ENCODE measurements around the gene ARRDC1. TPM values are rescaled to one million over a fixed set of nuclear protein-coding genes. Genes with fewer than 3 reads are reported as not detected.
"Not testable (repeated sequence)": the region's sequence is repeated elsewhere in the genome, so short reads cannot be mapped to it uniquely, and the experiment has no call there.

ARRDC1 gene
- total RNA-seq, 1 donor from 2014 or later, result 20.0 TPM

GRCh38 chr9:137583957-137584356 lies 21.5 kb upstream of the ARRDC1 start:
- DNase-seq, result no peak

GRCh38 chr9:137586854-137587253 lies 18.6 kb upstream of the ARRDC1 start:
- no peak for DNase-seq

GRCh38 chr9:137588311-137588710 lies 17.2 kb upstream of the ARRDC1 start:
- DNase-seq, result no peak

DNA sequence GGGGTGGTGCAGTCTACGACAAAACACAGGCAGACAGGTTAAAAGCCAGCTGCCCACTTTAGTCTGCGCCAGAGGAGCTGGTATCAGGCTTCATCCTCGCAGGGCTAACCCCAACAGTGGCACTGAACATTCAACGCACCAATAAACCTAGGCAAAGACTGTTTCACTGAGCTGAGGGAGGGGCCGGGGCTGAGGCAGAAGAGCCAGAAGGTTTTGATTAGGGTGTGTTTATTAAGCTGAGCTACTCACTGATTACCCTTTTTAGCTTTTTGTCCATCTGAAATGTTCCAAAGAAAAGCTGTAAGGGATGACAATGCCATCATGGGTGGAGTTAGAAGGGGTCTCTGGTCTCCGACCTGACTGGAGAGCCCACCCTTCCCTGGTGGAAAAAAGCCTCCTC lies 16.6 kb upstream of the ARRDC1 start:
- DNase-seq, result no peak

DNA sequence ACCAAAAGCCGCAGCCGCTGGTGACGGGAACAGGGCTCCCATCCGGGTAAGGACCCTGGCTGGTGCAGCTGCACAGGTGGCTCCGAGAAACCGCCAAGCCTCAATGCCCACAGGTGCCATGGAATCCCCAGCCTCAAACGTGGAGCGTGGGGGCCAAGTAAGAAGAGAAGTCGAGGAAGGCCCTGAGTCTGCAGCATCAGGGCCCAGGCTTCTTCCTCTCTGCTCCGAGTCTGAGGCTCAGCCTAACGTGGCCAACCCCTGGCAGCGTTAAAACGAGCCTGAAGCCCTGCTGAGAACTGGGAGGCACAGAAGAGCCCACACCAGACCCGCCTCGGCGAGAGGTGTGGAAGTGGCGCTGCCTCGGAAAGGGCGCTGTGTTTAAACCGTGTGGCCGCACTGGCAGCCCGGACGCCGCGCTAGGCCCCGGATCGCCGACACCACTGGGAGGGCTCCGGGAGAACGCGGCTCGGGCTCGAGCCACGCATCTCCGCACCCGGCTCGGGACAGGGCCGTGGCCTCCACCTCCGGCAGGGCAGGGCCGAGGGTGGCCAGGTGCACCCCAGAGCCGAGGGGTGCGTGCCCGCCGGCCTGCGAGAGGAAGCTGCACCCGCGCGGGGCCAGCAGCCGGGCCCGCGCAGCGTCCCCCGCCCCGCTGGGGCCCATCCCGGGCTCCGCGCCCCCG lies 15.9 kb upstream of the ARRDC1 start:
- no peak for DNase-seq

GRCh38 chr9:137590123-137590468 lies 15.4 kb upstream of the ARRDC1 start:
- DNase-seq, result no peak

DNA sequence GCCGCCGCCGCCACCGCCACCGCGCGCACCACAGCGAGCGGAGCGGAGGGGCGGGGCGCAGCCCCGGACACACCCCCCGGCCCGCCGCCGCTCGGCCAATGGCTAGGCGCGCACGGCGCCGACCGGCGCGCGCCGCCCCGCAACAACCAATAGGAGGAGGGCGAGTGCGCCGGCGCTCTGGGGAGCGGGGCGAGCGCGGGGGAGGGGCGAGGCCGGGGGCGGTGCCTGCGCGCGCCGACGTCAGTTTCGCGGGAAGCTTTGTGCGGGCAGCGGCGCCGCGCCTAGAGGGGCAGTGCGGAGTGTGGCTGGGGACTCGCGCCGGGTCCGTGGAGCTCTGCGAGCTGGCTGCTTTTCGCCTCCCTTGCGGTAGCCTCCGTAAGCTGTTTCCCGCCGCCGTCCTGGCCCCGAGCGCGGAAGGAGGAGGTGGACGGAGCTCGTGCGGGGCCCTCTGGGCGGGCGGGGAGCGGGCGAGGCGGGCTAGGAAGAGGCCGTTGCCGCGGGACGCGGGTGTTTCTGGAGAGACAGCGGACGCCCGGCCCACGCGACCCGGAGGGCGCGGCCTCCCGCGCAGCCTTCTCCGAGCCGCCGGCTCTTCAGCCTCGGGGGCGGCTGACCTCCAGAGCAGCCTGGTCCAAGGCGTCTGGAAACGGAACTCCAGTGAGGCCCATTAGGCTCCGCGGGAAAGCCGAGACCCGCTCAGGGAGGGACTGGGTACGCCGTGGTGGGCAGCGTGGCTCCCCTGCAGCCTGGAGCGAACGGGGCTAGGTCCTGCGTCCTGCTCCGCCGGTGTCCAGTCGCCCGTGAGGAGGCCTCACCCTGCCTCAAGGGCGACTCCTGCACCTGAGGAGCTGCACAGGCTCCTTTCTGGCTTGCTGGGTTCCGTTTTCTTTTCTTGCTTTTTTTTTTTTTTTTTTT lies 14.8 kb upstream of the ARRDC1 start, which contains the start of gene ZMYND19:
ZMYND19 (minus strand) TSS at position 44 of the 915 bp plus-strand sequence. CDS start 249 bp downstream, outside the sequence.
- DNase-seq, result peak; percentile 95

DNA sequence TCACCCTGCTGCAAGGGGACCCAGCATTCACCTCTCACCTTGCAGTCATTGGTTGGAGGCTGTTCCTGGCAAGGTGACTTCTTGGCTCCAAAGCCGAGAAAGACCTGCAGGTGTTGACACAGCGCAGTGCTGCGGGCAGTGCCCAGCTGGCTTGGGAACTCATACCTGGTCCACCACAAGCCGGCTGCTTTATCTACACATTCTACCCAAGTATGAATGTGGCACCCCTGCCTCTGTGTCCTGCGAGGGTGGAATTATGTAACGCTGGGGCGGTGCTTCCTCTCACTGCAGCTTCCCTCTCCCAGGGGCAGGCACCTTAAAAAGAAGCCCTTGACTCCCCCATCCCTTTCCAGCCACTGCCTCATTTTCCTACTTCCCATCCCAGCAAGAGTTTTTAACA lies 12.7 kb upstream of the ARRDC1 start:
- no peak for DNase-seq

DNA sequence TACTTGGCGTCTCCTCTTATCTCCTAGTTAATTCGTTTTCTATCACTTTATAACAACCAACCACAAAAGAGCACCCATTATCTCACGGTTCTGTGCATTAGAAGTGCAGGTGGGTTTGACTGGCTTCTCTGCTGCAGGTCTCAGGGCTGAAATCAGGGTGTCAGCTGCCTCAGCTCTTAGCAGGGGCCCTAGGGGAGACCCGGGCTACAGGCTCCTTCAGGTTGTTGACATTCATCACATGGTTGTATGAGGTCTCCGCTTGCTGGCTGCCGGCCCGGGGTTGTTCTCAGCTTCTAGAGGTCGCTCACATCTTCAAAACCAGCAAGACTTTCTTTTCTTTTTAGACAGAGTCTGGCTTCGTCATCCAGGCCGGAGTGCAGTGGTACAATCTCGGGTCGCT lies 12.3 kb upstream of the ARRDC1 start:
- no peak for DNase-seq

DNA sequence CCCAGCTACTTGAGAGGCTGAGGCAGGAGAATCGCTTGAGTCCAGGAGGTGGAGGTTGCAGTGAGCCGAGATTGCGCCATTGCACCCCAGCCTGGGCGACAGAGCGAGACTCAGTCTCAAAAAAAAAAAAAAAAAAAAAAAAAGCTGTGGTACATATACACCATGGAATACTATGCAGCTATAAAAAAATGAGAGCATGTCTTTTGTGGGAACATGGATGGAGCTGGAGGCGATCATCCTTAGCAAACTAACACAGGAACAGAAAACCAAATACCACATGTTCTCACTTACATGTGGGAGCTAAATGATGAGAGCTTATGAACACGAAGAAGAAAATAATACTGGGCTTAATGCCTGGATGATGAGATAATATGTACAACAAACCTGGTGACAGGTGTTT lies 8.9 kb upstream of the ARRDC1 start:
- DNase-seq, result not testable (repeated sequence)

GRCh38 chr9:137598943-137599342 lies 6.5 kb upstream of the ARRDC1 start:
- DNase-seq, result no peak

- no peak for DNase-seq
Measured at GRCh38 chr9:137602661-137603060, 2.8 kb upstream of the ARRDC1 start.

GRCh38 chr9:137603879-137604278 lies 1.6 kb upstream of the ARRDC1 start:
- no peak for DNase-seq

- DNase-seq, result peak; percentile 28
Measured at GRCh38 chr9:137604345-137605086, 970 bp upstream of the ARRDC1 start.

DNA sequence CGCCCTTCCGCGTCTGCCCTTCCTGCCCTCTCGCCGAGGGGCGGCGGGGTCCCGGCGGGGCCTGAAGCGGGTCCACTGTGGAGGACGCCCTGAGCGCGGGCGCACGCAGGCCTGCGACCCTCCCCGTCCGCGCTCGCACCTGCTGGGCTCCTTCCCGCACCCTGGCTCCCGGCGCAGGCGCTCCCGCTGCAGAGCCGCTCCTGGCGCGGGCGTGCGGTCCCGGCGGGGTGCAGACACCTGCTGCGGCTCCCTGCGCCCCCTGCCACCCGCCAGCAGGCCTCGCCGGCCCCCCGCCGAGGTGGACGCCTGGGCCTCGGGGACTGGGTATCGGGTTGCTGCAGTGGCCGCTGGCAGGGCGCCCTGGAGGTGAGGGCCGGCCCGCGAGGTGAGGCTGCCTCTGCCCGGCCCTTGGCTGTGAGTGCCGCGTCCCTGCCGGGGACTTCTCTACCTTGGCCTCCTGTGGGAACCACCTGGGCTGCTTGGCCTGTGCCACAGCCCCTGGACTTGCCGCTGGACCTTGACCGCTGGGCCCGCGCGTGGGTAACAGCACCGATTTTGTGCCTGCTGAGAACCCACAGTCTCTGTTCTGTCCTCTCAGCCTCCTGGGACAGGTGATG lies 627 bp downstream of the ARRDC1 start:
- DNase-seq, result peak; percentile 42

DNA sequence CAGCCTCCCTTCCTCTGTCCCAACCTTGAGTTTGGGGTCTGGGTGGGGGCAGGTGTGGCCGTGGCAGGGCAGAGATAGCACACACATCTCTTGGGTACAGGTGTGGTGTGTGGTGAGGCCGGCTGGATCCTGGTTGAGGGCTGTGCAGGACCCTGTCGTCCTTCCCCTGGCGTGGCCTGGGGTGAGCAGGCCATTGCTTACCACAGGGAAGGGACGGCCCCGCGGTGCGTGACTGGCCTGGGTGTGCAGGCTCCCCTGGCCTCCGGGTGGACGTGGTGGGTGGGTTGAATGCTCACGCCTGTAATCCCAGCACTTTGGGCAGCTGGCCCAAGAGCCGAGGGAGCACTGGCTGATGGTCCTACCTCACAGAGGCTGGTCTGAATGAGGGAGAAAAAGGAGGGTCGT lies 1.2 kb downstream of the ARRDC1 start:
- peak; percentile 18 for DNase-seq

GRCh38 chr9:137607141-137607857 lies 1.8 kb downstream of the ARRDC1 start:
- DNase-seq, result peak; percentile 41

- DNase-seq, result no peak
Measured at GRCh38 chr9:137610944-137611343, 5.5 kb downstream of the ARRDC1 start.

- DNase-seq, result peak; percentile 59
Measured at GRCh38 chr9:137611623-137612609, 6.4 kb downstream of the ARRDC1 start.

- DNase-seq, result no peak
Measured at GRCh38 chr9:137612741-137613142, 7.3 kb downstream of the ARRDC1 start.
